Adrenal gland (tissue), 12 donors: ENCODE results near the gene PEX5. TPM values are rescaled to one million over a fixed set of nuclear protein-coding genes. Genes with fewer than 3 reads are reported as not detected.
"Not testable (repeated sequence)": the region's sequence is repeated elsewhere in the genome, so short reads cannot be mapped to it uniquely, and the experiment has no call there.

Source experiments
- DNase-seq, 7 donors: peaks; one replicate each; pipeline ENCODE4 v3.0.0-alpha.2; 2019 to 2020
- H3K27ac ChIP-seq, 5 donors: fragments of 200-600 bp; sonication (generic) in 4 of 5; 1 replicate in 3 of 5; 2 replicates in 2 of 5; pipeline versions ENCODE4 v1.5.1 to v1.8.0; 2016 to 2020; ENCODE audit warnings: mild to moderate bottlenecking in 1 of 5
- H3K27me3 ChIP-seq: fragments of 200-600 bp; 2 replicates; pipeline ENCODE4 v1.8.0; 2021
- H3K36me3 ChIP-seq, 2 donors: fragments of 200-600 bp; replicated peaks in 1 of 2; 1 replicate in 1 of 2; 2 replicates in 1 of 2; pipeline versions ENCODE4 v1.5.1 to v1.8.0; 2018 to 2022
- H3K4me1 ChIP-seq, 2 donors: fragments of 200-600 bp; replicated peaks in 1 of 2; 1 replicate in 1 of 2; 2 replicates in 1 of 2; pipeline versions ENCODE4 v1.5.1 to v1.8.0; 2018 to 2021
- H3K4me3 ChIP-seq, 4 donors: fragments of 200-600 bp; sonication (generic) in 3 of 4; one replicate each; pipeline ENCODE4 v1.5.1; 2016 to 2018
- H3K9me3 ChIP-seq, 3 donors: fragments of 200-600 bp; sonication (generic) in 1 of 3; replicated peaks in 1 of 3; 1 replicate in 2 of 3; 2 replicates in 1 of 3; pipeline versions ENCODE4 v1.5.1 to v1.8.0; 2016 to 2021
- POLR2A ChIP-seq, 2 donors: fragments of 450-650 bp; IDR thresholded peaks; one replicate each; pipeline ENCODE4 v1.6.1; 2017; ENCODE audit warnings: antibody characterized with exemption in 2 of 2, mild to moderate bottlenecking in 2 of 2, moderate library complexity in 1 of 2
- WGBS, 4 donors: extraction: QIAGEN DNeasy Blood & Tissue Kit in 2 of 4; methylation state at CpG; one replicate each; pipeline versions ENCODE4 v1.1.5 to v1.1.7; 2013 to 2017; 5-methylcytosine and 5-hydroxymethylcytosine counted together
- intact Hi-C, 2 donors: fragments of 100-400 bp; cut with DNase I; formaldehyde crosslinking; loops; one replicate each; pipeline versions ENCODE4 v1.14.1 to v1.15.0; 2022 to 2023
- polyA plus RNA-seq, 3 donors: library from polyadenylated mRNA; stranded (reverse); fragments of 200-250 nt in 2 of 3; fragments of 350-450 nt in 1 of 3; fragmentation: Illumina TruSeq in 1 of 3; extraction: RNeasy Lipid Tissue Mini Kit (QIAGEN cat#74804) in 1 of 3; gene quantifications; one replicate each; pipeline ENCODE4 v1.2.3, GENCODE V29; 2013 to 2014
- total RNA-seq, 9 donors: library from RNA; depleted of rRNA in 4 of 9; stranded (reverse); fragments of >200 nt in 4 of 9; fragments of 120-200 nt in 1 of 9; fragmentation: NEBNext Ultra II Directional in 1 of 9; extraction: Animal tissue kit (Norgen Biotek cat#: 25700) in 1 of 9; gene quantifications; one replicate each; pipeline versions ENCODE4 v1.1.0 to v1.2.4, GENCODE V29; 2013 to 2023
- TF ChIP-seq, protein P1 (sequence below), 6 experiments: fragments of 450-650 bp in 4 of 6; fragments of 200-600 bp in 2 of 6; sonication (generic) in 1 of 6; IDR thresholded peaks; 1 replicate in 5 of 6; 2 replicates in 1 of 6; pipeline versions ENCODE4 v1.5.1 to v1.8.0; 2016 to 2021; ENCODE audit warnings: antibody characterized with exemption in 6 of 6, mild to moderate bottlenecking in 2 of 6, moderate library complexity in 1 of 6
- donor health status: healthy with polysubstance abuse.
- donor health status: Bipolar disorder and iron deficiency.
- donor health status: DM: yes; HTN: yes; CAD: no.
- donor health status: DM: no; HTN: no; CAD: no.
- donor health status: DM: no; HTN: no; CAD: no.
- donor health status: DM: yes; HTN: yes; CAD: no.

The PEX5 gene
- total and polyA plus RNA-seq, 12 donors: 22.4 to 65.0 (median 36.7) TPM

DNA sequence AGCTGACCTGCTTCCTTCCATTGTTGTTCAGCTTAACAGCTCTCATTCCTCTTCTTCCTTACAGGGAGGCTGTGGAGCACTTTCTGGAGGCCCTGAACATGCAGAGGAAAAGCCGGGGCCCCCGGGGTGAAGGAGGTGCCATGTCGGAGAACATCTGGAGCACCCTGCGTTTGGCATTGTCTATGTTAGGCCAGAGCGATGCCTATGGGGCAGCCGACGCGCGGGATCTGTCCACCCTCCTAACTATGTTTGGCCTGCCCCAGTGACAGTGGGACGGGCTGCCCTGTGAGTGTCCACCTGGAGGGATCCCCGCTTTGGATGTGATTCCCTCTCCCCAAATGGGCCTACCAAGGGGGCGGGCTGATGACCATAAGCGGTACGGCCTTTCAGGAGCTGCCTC lies 20.5 kb downstream of the PEX5 start:
- H3K27me3 ChIP-seq: no peaks in the 10 kb centered on the region
- DNase-seq: no peak
- no peaks in the 10 kb centered on the region for H3K9me3 ChIP-seq
- H3K27ac ChIP-seq: no peak overlapping the region
- 93 to 99% (median 99%) methylated on average over 13 to 14 of the region's 14 CpGs for WGBS, 4 donors
- no peak overlapping the region for H3K4me3 ChIP-seq
- no peak for TF ChIP-seq POLR2A (IDR thresholded peaks at IDR 0.05)
- TF ChIP-seq, protein P1, sequence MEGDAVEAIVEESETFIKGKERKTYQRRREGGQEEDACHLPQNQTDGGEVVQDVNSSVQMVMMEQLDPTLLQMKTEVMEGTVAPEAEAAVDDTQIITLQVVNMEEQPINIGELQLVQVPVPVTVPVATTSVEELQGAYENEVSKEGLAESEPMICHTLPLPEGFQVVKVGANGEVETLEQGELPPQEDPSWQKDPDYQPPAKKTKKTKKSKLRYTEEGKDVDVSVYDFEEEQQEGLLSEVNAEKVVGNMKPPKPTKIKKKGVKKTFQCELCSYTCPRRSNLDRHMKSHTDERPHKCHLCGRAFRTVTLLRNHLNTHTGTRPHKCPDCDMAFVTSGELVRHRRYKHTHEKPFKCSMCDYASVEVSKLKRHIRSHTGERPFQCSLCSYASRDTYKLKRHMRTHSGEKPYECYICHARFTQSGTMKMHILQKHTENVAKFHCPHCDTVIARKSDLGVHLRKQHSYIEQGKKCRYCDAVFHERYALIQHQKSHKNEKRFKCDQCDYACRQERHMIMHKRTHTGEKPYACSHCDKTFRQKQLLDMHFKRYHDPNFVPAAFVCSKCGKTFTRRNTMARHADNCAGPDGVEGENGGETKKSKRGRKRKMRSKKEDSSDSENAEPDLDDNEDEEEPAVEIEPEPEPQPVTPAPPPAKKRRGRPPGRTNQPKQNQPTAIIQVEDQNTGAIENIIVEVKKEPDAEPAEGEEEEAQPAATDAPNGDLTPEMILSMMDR (IDR thresholded peaks at IDR 0.05): no peak
- no peaks in the 10 kb centered on the region for H3K4me1 ChIP-seq
- intact Hi-C loops: no loop called here
- H3K36me3 ChIP-seq: peaks cover 0 to 53% of the 10 kb centered on the region in 2 donors

DNA sequence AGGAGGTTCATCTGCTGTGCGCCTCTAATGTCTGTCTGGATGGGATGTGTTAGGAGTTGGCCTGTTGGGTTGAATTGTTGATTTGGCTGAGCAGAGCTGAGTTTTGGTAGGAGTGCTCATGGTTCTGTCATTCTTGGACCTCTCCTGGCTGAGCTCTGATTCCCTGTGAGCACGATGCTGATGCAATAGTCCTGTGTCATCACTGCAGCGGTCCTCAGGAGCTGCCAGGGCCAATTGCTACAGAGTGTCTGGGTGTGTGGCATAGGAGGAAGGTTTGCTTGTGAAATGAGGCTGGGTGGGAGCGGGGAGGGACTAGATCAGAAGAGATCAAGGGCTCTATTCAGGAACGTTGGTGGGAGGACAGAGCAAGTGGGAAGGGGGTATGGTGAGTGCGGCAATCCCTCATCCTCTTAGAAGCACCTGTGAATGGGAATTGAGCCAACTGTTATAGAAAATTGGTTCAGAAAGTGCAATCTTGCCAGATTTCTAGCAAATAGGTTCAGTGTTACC lies 21.2 kb downstream of the PEX5 start:
- Histone ChIP-seq H3K4me1 (no peaks in the 10 kb centered on the region), H3K27ac (no peak overlapping the region), H3K4me3 (no peak overlapping the region), H3K36me3 (peaks cover 0 to 53% of the 10 kb centered on the region in 2 donors), H3K27me3 (no peaks in the 10 kb centered on the region), H3K9me3 (no peaks in the 10 kb centered on the region)
- no peak for TF ChIP-seq POLR2A (IDR thresholded peaks at IDR 0.05)
- TF ChIP-seq, protein P1 (IDR thresholded peaks at IDR 0.05): no peak
- intact Hi-C loops: no loop called here
- whole genome bisulfite sequencing, 4 donors: 85 to 94% (median 91%) methylated on average over 6 of the region's 6 CpGs
- no peak for DNase-seq

GRCh38 chr12:7212678-7213077 lies 23.2 kb downstream of the PEX5 start:
- TF ChIP-seq POLR2A (IDR thresholded peaks at IDR 0.05): no peak
- TF ChIP-seq, protein P1 (IDR thresholded peaks at IDR 0.05): no peak
- intact Hi-C loops: no loop called here
- Histone ChIP-seq H3K4me1 (no peaks in the 10 kb centered on the region), H3K27ac (no peak overlapping the region), H3K9me3 (no peaks in the 10 kb centered on the region), H3K4me3 (no peak overlapping the region), H3K36me3 (peaks cover 0 to 37% of the 10 kb centered on the region in 2 donors), H3K27me3 (no peaks in the 10 kb centered on the region)
- no peak for DNase-seq
- 92 to 100% (median 96%) methylated on average over 2 of the region's 2 CpGs for WGBS, 4 donors

DNA sequence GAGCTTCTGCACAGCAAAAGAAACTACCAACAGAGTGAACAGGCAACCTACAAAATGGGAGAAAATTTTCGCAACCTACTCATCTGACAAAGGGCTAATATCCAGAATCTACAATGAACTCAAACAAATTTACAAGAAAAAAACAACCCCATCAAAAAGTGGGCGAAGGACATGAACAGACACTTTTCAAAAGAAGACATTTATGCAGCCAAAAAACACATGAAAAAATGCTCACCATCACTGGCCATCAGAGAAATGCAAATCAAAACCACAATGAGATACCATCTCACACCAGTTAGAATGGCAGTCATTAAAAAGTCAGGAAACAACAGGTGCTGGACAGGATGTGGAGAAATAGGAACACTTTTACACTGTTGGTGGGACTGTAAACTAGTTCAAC lies 24.3 kb downstream of the PEX5 start:
- H3K27me3 ChIP-seq, DNase-seq, H3K9me3 ChIP-seq, H3K27ac ChIP-seq, intact Hi-C loops, H3K4me1 ChIP-seq, H3K4me3 ChIP-seq: not testable (repeated sequence)
- WGBS, 4 donors: no CpG with 5 or more reads among the region's 2 CpGs
- peaks cover 0 to 27% of the 10 kb centered on the region in 2 donors for H3K36me3 ChIP-seq

DNA sequence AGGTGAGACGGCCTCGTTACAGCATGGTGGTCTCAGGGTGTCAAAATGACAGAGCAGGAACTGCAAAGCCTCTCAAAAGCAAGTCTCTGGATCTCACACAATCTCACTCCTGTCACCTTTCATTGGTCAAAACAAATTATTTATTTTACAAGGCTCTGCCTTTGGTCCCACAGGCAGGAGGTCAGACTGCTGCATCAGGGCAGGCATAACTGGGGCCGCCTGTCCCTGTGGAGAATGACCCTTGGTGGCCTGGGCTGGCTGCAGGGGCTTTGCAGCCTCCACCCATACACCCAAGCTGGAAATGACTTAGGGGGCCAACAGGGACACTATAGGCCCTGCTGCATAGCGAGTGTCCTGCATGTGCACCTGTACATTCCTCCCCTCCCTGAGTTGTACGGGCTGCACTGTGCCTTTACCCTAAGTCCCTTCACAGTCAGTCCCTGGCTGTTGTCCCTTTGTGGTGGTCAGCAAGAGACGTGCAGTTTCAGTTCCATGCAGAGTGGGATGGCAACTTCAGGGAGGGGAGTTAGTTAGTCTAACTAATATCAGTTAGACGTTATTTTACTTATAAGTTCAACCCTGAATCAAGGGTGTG lies 28.1 kb downstream of the PEX5 start:
- Histone ChIP-seq H3K4me3 (no peak overlapping the region), H3K27ac (no peak overlapping the region), H3K36me3 (no peaks in the 10 kb centered on the region), H3K9me3 (no peaks in the 10 kb centered on the region), H3K4me1 (no peaks in the 10 kb centered on the region), H3K27me3 (no peaks in the 10 kb centered on the region)
- 50 to 60% (median 55%) methylated on average over 7 of the region's 7 CpGs for WGBS, 4 donors
- intact Hi-C loops: no loop called here
- TF ChIP-seq POLR2A (IDR thresholded peaks at IDR 0.05): no peak
- TF ChIP-seq, protein P1 (IDR thresholded peaks at IDR 0.05): no peak
- no peak for DNase-seq
